Urinary bladder (tissue), 4 donors: ENCODE results near the gene ITLN2. TPM values are rescaled to one million over a fixed set of nuclear protein-coding genes. Genes with fewer than 3 reads are reported as not detected.
A peak's percentile ranks its signal among the peaks of the same experiment; 100 is the strongest.
"Not testable (repeated sequence)": the region's sequence is repeated elsewhere in the genome, so short reads cannot be mapped to it uniquely, and the experiment has no call there.

Source experiments
- DNase-seq: peaks from one replicate; pipeline ENCODE4 v3.0.0-alpha.2; 2015; ENCODE audit errors: extremely low spot score
- H3K27ac ChIP-seq: one replicate; pipeline ENCODE4 v1.5.1; 2013; ENCODE audit warnings: low read depth, mild to moderate bottlenecking, moderate library complexity
- H3K36me3 ChIP-seq: one replicate; pipeline ENCODE4 v1.6.1; 2013; ENCODE audit warnings: mild to moderate bottlenecking, moderate library complexity; ENCODE audit not compliant: insufficient read depth
- H3K4me1 ChIP-seq: one replicate; pipeline ENCODE4 v1.6.1; 2013; ENCODE audit warnings: mild to moderate bottlenecking, moderate library complexity; ENCODE audit not compliant: insufficient read depth
- H3K4me3 ChIP-seq: one replicate; pipeline ENCODE4 v1.5.1; 2013; ENCODE audit warnings: low read depth, low read length
- WGBS: extraction: QIAGEN DNeasy Blood & Tissue Kit; methylation state at CpG from one replicate; pipeline ENCODE4 v1.1.7; 2013; 5-methylcytosine and 5-hydroxymethylcytosine counted together
- polyA plus RNA-seq: library from polyadenylated mRNA; stranded (reverse); fragments of 200-250 nt; gene quantifications from one replicate; pipeline ENCODE4 v1.2.3, GENCODE V29; 2013
- total RNA-seq: library from RNA; depleted of rRNA; stranded (reverse); fragments of >200 nt; gene quantifications from one replicate; pipeline ENCODE4 v1.2.3, GENCODE V29; 2014
- donor health status: healthy with polysubstance abuse.
- donor health status: healthy.

Gene ITLN2
- total RNA-seq (not detected), polyA plus RNA-seq (0.37 TPM)

DNA sequence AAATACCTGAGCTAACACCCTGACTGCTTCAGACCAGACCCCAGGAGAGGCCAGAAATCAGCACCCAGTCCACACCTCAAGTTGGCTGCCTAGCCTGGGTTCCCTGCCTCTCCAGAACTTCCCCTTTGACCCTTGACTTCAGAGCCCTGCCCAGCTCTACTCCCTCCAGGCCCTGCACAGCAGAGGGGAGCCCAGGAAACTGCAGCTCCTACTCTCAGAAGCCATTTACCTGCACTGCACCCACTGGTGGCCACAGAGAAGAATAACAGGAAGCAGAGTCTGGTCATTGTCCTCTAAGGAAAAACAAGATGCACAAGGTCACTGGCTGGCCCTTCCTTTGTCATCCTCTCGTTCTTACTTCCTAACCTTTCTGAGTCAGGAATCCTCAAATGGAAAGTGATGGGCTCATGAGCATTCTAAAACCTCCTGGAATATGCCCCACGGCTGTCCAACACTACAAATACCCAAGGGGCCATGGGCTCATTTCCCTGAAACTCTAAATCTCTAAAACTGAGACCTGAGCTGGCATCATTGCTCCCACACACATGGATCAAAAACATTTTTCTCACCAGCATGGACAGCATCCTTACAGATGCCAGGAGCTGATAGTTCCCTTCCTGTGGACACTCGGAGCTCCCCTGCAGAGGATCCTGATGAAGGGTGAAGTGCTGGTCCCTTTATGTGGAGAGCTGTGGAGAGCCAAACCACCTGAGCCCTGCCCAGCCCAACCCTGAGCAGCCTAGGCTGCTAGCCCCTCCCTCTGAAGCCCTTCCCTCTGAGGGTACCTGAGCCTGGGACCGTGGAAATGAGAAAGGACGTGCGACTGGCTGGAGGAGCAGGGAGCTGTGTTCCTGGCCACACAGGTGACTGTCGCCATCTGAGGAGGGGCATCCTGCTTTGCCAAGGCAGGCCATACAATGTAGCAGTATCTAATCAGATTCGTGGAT lies at the start of gene ITLN2:
Gene ITLN2 (minus strand): TSS at position 652 of the 947 bp plus-strand sequence. CDS start 68 bp downstream, at position 584.
- no peak for DNase-seq
- H3K36me3 ChIP-seq: no peaks in the 10 kb centered on the region
- H3K4me3 ChIP-seq: no peak within 1 kb of the TSS
- H3K4me1 ChIP-seq: peaks cover 1% of the 10 kb centered on the region
- 76% methylated on average over 8 of the region's 8 CpGs for WGBS
- no peak within 1 kb of the TSS for H3K27ac ChIP-seq

DNA sequence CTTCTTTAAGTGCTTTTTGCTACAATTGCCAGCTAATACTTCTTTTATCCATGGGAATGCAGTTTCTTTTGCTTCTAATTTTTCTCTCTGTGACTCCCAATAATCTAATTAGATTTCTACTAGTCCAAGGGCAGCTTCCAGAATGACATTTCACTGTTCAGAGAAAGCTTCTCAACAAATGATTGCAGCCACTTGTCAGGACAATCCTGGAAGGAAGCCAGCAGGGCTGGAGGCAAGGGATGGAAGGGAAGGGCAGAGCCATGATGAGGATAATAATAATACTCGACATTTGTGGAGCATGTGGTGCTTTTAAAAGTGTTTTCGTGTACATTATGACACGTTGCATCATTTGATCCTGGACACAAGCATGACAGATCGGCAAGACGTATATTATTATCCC lies 46.9 kb upstream of the ITLN2 start:
- H3K27ac ChIP-seq: no peak overlapping the region
- DNase-seq: no peak
- H3K4me3 ChIP-seq: no peak overlapping the region
- H3K4me1 ChIP-seq: no peaks in the 10 kb centered on the region
- no peaks in the 10 kb centered on the region for H3K36me3 ChIP-seq
- WGBS: 51% methylated on average over 5 of the region's 5 CpGs

DNA sequence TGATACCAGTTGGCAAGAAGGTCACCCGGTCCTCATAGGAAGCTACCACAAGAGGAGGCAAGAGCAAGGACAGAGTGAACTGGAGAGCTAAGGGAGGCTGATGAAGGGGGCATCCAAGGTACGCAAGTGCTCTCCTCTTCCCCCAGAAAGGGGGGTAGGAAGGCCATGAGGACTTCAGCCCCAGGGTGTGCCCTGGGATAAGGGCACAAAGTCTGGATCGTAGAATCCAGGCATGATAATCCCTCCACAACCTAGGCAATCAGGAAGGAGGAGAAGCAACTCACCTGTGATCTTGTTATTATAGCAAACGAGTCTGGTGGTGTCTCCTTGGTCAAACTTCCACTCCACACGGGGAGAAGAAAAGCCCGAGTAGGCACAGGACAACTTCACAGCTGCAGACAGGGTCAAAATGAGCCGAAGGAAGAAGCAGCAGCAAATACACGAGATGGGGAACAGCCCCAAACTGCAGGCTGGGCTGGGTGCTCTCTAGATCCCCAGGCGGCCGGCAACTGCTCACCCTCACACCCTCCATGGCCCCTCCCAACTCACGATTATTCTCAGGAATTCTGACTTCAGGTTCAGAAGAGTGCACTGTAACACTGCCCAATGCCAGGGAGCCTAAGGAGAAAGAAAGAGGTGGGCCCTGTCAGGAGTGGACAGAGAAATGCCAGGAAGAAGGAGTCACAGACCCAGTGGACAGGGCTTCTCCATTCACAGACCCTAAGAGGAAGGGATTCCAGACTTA lies 46.3 kb upstream of the ITLN2 start:
- H3K27ac ChIP-seq: no peak overlapping the region
- H3K4me3 ChIP-seq: no peak overlapping the region
- H3K4me1 ChIP-seq: no peaks in the 10 kb centered on the region
- 84% methylated on average over 11 of the region's 11 CpGs for WGBS
- DNase-seq: no peak
- no peaks in the 10 kb centered on the region for H3K36me3 ChIP-seq

DNA sequence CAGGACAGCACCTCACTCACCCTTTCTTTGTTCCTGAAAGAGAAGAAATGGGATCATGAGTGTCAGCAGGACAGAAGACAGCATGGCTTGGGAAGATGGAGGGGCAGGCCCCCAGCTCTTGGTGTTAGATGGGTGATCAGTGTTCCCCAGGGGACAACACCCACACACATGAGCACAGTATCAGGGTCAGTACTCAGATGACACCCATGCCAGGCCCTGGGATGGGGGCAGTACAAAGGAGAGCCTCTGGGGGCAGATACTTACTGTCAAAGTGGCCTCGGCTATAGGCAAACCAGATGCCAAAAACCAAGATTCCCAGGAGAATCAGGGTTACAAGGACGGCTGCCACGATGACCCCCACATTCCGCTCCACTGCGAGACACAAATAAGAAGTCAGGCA lies 44.8 kb upstream of the ITLN2 start:
- Histone ChIP-seq H3K36me3 (no peaks in the 10 kb centered on the region), H3K4me3 (no peak overlapping the region), H3K27ac (no peak overlapping the region), H3K4me1 (no peaks in the 10 kb centered on the region)
- no peak for DNase-seq
- WGBS: 90% methylated on average over 5 of the region's 5 CpGs

DNA sequence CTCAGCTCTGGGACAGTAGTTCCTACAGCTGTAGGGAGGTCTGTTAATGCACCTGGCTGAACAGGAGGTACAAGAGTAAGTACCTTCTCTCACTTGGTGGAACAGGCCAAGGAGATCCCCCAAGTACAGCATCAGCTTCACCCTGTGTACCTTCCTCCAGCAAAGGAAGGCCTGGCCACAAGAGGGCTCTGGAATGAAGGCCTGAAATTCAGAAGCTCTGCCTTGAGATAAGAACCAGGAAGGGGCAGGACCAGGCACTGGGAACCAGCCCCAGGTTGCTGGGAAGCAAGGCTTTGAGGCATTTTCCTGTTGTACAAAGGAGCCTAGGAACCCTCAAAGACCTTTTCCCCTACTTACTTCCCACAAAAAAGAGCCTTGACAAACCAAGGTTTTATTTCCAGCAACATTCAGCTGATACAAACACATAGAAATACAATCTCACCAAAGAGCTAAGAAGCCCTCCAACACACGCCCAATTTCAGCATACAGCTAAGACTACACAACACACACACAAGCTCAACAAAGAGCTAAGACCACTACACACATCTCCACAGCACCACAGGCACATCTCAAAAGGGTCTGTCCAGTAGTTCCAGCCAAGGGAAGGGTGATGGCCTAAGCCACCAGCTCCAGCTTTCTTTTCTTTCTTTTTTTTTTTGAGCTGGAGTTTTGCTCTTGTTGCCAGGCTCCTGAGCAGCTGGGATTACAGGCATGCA lies 42.9 kb upstream of the ITLN2 start:
- H3K36me3 ChIP-seq: no peaks in the 10 kb centered on the region
- DNase-seq: no peak
- WGBS: 72% methylated on average over 1 of the region's 1 CpG
- H3K4me3 ChIP-seq: no peak overlapping the region
- no peaks in the 10 kb centered on the region for H3K4me1 ChIP-seq
- peak overlapping the region; percentile 45 for H3K27ac ChIP-seq

DNA sequence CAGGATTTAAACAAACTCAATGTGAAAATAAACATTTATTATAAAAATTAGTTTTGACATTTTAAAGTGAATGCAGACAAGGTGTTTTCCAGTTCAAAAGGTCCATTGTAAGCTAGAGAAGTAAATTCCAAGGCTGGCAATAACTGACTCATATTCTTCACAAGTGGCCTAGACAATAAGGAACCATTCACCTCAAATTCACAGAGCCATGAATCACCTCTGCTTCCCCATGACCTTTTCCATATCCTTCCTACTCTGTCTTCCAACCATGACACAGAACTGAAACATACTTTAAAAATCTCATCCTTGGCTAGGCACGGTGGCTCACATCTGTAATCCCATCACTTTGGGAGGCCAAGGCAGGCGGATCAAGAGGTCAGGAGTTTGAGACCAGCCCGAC lies 41.6 kb upstream of the ITLN2 start:
- WGBS: 86% methylated on average over 3 of the region's 3 CpGs
- Histone ChIP-seq H3K27ac (no peak overlapping the region), H3K4me1 (no peaks in the 10 kb centered on the region), H3K36me3 (no peaks in the 10 kb centered on the region), H3K4me3 (no peak overlapping the region)
- no peak for DNase-seq

DNA sequence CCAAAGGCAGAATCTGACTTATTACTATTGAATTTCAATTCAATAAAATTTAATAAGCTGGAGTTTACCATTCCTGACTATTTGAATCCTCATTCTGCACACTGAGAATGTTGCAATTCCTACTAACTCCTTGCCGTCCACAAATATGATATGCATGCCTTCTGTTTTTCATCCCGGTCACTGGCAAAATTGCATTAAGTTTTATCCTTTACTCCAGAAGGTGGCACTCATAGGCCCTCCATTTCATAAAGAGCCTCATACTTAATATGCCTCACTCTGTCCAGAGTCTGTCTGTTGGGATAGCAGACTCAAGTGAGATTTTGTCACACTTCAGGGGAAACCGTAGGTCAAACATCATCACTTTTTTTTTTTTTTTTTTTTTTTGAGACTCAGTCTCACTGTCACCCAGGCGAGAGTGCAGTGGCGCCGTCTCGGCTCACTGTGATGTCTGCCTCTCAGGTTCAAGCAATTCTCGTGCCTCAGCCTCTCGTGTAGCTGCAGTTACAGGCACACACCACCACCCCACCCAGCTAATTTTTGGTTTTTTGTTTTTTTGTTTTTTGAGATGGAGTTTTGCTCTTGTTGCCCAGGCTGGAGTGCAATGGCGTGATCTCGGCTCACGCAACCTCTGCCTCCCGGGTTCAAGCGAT lies 39.1 kb upstream of the ITLN2 start:
- 74% methylated on average over 14 of the region's 14 CpGs for WGBS
- Histone ChIP-seq H3K4me3 (no peak overlapping the region), H3K4me1 (no peaks in the 10 kb centered on the region), H3K36me3 (no peaks in the 10 kb centered on the region), H3K27ac (no peak overlapping the region)
- no peak for DNase-seq

DNA sequence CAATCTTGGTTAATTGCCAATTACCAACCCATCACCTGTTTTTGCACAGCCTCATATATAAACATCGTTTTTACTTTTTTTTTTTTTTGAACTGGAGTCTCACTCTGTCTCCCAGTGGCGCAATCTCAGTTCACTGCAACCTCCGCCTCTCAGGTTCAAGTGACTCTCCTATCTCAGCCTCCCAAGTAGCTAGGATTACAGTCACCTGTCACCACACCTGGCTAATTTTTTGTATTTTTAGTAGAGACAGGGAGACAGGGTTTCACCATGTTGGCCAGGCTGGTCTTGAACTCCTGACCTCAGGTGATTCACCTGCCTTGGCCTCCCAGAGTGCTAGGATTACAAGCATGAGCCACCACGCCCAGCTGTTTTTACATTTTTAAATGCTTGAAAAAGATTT lies 37.4 kb upstream of the ITLN2 start:
- not testable (repeated sequence) for H3K27ac ChIP-seq, H3K4me3 ChIP-seq, H3K4me1 ChIP-seq, DNase-seq, H3K36me3 ChIP-seq
- WGBS: 91% methylated on average over 4 of the region's 4 CpGs

DNA sequence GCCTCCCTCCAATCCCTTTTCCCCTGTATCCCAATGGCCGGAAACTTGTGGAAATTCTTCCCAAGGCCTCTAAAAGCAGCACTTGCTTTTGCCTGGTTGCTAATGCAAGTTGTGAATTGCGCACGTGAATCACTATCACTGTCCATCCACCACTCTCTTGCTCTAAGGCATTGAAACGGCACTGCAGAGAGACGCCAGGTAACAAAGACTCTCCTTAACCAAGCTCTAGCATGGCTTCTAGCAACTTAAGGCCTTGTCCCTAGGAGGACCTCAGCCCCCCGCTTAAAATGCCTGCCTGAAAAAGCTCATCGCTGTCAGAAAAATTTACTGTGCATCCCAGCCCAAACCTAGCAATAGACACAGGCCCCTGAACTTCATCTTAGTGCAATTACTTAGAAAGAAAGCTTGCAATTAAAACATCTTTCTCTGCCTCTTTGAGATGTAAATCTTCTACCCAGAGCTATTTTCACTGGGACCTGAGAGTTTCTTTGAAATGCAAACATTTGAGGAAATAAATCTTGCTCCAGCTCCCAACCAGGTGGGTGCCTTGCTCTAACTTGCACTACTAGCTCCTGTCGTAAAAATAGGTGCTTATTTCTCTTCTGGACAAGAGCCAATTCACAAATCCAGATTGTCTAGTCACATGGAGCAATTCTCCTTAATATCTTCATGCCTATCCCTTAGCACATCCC lies 32.9 kb upstream of the ITLN2 start:
- WGBS: 63% methylated on average over 8 of the region's 8 CpGs
- Histone ChIP-seq H3K27ac (no peak overlapping the region), H3K4me1 (no peaks in the 10 kb centered on the region), H3K4me3 (no peak overlapping the region), H3K36me3 (no peaks in the 10 kb centered on the region)
- no peak for DNase-seq

DNA sequence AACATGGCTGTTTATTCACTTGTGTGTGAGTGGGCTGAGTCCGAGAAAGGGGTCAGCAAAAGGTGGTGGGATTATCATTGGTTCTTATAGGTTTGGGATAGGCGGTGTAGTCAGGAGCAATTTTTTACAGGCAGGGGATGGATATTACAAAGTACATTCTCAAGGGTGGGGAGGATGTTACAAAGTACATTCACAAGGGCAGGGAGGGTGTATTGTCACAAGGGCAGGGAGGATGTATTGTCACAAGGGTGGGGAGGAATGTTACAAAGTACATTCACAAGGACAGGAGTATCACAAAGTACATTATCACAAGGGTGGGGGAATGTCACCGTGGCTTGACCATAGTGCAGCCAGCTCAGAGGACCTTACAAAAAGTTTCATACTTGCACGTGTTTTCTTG lies 31.1 kb upstream of the ITLN2 start:
- no peaks in the 10 kb centered on the region for H3K4me1 ChIP-seq
- no peak overlapping the region for H3K4me3 ChIP-seq
- H3K36me3 ChIP-seq: no peaks in the 10 kb centered on the region
- 91% methylated on average over 4 of the region's 4 CpGs for WGBS
- DNase-seq: no peak
- no peak overlapping the region for H3K27ac ChIP-seq

DNA sequence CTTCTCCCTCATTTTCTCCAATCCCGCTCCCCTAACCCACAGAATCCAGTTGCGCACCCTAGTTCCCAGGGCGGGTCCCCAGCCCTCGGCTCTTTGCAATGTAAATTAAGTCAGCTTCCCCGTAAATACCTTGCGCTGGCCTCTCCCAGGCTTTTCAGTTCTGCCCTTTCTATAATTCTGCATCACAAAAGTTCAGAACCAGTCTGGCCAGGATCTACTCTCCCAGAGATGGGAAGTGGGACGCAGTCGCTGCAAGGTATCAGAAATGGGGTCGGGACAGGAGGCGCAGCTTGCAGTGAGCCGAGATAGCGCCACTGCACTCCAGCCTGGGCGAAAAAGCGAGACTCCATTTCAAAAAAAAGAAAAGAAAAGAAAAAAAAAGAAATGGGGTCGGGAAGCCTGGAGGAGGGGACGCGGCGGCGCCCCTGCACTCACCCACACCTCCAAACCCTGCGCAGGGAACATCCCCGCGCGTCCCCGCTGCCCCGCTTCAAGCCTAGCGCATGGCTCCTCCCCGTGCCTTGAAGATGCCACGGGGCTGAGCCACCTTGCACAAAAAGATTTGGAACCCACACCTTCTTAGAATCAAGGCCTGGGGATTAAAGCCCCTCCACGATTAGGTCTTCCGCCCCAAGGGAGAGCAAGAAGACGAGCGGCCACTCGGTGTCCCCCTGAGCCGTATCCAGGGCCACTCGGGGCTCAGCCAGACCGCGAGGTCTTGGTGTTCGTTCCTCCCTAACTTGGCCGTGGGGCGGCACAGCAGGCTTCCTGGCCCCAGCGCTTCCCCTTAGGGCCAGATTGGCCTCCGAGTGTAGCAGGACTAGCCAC lies 27.2 kb upstream of the ITLN2 start:
- Histone ChIP-seq H3K4me1 (no peaks in the 10 kb centered on the region), H3K27ac (no peak overlapping the region), H3K4me3 (no peak overlapping the region), H3K36me3 (no peaks in the 10 kb centered on the region)
- WGBS: 5% methylated on average over 42 of the region's 42 CpGs
- DNase-seq: no peak

DNA sequence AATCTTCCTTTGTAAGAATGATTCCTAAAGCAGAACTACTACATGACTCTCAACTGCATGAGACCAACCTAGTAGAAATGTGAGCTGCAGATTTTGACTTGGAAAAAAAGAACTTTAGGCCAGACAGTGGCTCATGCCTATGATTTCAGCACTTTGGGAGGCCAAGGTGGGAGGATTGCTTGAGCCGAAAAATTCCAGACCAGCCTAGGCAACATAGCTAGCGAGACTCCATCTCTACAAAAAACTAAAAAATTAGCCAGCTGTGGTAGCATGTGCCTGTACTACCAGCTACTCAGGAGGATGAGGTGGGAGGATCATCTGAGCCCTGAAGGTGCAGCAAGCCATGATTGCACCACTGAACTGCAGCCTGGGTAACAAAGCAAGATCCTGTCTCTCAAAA lies 24.7 kb upstream of the ITLN2 start:
- no peaks in the 10 kb centered on the region for H3K4me1 ChIP-seq
- 87% methylated on average over 2 of the region's 2 CpGs for WGBS

More for the DNA sequence above, 24.7 kb upstream of the ITLN2 start:
- Histone ChIP-seq H3K36me3 (no peaks in the 10 kb centered on the region), H3K4me3 (no peak overlapping the region), H3K27ac (no peak overlapping the region)
- no peak for DNase-seq
